ENCODE data around the gene PAIP2. TPM values are rescaled to one million over a fixed set of nuclear protein-coding genes. Genes with fewer than 3 reads are reported as not detected.
"Not testable (repeated sequence)": the region's sequence is repeated elsewhere in the genome, so short reads cannot be mapped to it uniquely, and the experiment has no call there.

The PAIP2 gene
- total and polyA plus RNA-seq, 7 donors = 70.7 to 146 (median 98.0) TPM

DNA sequence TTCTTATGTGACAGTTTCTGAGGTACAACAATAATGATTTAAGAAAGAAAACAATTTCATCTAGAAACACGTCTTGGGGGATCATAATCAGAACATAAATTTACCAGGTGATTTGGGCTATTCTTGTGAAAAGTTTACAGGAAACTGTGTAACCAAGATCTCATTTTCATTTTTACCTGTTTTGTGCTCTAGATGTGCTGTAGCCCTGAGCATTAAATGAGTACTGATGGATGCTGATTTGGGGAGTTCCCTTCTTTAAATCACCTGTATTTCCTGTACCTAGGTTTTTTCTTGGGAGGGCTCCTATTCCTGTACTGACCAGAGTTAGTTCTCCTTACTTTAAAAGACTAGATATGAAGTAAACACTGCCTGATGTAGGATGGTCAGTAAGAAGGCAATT, 35.5 kb upstream of the PAIP2 start:
- Histone ChIP-seq H3K36me3 (no peaks in the 10 kb centered on the region), H3K4me3 (no peak overlapping the region), H3K27me3 (no peaks in the 10 kb centered on the region), H3K27ac (no peak overlapping the region), H3K9me3 (no peaks in the 10 kb centered on the region), H3K4me1 (peaks cover 0 to 100% (median 91%) of the 10 kb centered on the region in 4 donors)
- TF ChIP-seq CTCF (IDR thresholded peaks at IDR 0.05) = no peak
- TF ChIP-seq POLR2A (IDR thresholded peaks at IDR 0.05) = no peak
- no peak for TF ChIP-seq EP300 (IDR thresholded peaks at IDR 0.05)
- TF ChIP-seq POLR2AphosphoS5 (IDR thresholded peaks at IDR 0.05) = no peak
- intact Hi-C loops (cut with DNase I) = no loop called here
- DNase-seq = no peak
- WGBS, 2 donors = 27 to 39% methylated on average over 1 of the region's 1 CpG

GRCh38 chr5:139306628-139307379, 34.9 kb upstream of the PAIP2 start:
- H3K27me3 ChIP-seq = no peaks in the 10 kb centered on the region
- no peaks in the 10 kb centered on the region for H3K36me3 ChIP-seq
- H3K4me3 ChIP-seq = no peak overlapping the region
- DNase-seq = no peak
- intact Hi-C loops (cut with DNase I) = no loop called here
- H3K27ac ChIP-seq = no peak overlapping the region
- H3K4me1 ChIP-seq = peaks cover 0 to 99% (median 89%) of the 10 kb centered on the region in 4 donors
- 68 to 69% methylated on average over 3 of the region's 3 CpGs for WGBS, 2 donors
- H3K9me3 ChIP-seq = no peaks in the 10 kb centered on the region
- TF ChIP-seq CTCF (IDR thresholded peaks at IDR 0.05) (no peak), POLR2A (IDR thresholded peaks at IDR 0.05) (no peak), EP300 (IDR thresholded peaks at IDR 0.05) (no peak), POLR2AphosphoS5 (IDR thresholded peaks at IDR 0.05) (no peak)

DNA sequence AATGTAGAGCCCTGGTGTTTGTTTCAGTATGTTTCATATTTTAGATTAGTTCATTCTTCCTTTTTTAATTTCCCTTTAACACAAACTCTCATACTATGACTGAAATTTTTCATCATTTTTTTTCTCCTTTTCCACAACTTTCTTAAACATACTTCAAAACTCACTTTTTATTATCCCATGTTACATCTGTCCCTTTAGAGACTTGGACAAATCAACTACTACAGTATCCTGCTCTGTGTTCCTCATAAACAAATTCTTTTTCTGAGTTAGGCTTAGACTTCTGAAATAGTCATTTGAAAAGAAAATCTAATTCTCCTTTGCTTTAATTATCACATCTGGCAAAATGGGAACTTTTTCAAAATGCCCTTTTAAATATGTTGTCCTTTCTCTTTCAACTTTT, 32.9 kb upstream of the PAIP2 start:
- Histone ChIP-seq H3K27me3 (no peaks in the 10 kb centered on the region), H3K4me3 (no peak overlapping the region), H3K27ac (no peak overlapping the region), H3K9me3 (no peaks in the 10 kb centered on the region), H3K4me1 (peaks cover 0 to 98% (median 82%) of the 10 kb centered on the region in 4 donors), H3K36me3 (no peaks in the 10 kb centered on the region)
- TF ChIP-seq POLR2AphosphoS5 (IDR thresholded peaks at IDR 0.05) (no peak), EP300 (IDR thresholded peaks at IDR 0.05) (no peak), CTCF (IDR thresholded peaks at IDR 0.05) (no peak), POLR2A (IDR thresholded peaks at IDR 0.05) (no peak)
- intact Hi-C loops (cut with DNase I) = no loop called here
- no peak for DNase-seq

GRCh38 chr5:139310715-139311186, 30.9 kb upstream of the PAIP2 start:
- intact Hi-C loops (cut with DNase I); H3K36me3 ChIP-seq; H3K4me3 ChIP-seq; H3K27ac ChIP-seq; DNase-seq; H3K27me3 ChIP-seq; H3K9me3 ChIP-seq: not testable (repeated sequence)
- 72 to 83% methylated on average over 9 of the region's 9 CpGs for WGBS, 2 donors
- peaks cover 0 to 98% (median 73%) of the 10 kb centered on the region in 4 donors for H3K4me1 ChIP-seq

DNA sequence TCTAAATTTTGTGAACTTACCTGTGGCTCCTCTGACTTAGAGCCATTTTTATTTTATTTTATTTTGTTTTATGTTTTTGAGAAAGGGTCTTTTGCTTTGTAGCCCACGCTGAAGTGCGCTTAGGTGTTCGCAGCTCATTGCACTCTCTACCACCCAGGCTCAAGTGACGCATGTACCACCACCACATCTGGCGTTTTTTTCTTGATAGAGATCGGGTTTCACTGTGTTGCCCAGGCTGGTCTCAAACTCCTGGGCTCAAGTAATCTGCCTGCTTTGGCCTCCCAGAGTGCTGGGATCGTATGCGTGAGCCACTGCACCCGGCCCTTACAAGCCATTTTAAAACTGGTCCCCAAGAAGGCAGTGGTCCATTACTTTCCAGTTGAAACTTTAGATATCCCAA, 29.6 kb upstream of the PAIP2 start:
- H3K9me3 ChIP-seq = no peaks in the 10 kb centered on the region
- 93 to 94% methylated on average over 9 of the region's 9 CpGs for WGBS, 2 donors
- intact Hi-C loops (cut with DNase I) = no loop called here
- TF ChIP-seq EP300 (IDR thresholded peaks at IDR 0.05) (no peak), POLR2A (IDR thresholded peaks at IDR 0.05) (no peak), CTCF (IDR thresholded peaks at IDR 0.05) (no peak), POLR2AphosphoS5 (IDR thresholded peaks at IDR 0.05) (no peak)
- peaks cover 0 to 94% (median 66%) of the 10 kb centered on the region in 4 donors for H3K4me1 ChIP-seq
- DNase-seq = no peak
- H3K4me3 ChIP-seq = no peak overlapping the region
- no peaks in the 10 kb centered on the region for H3K27me3 ChIP-seq
- H3K36me3 ChIP-seq = peaks cover 11 to 15% (median 12%) of the 10 kb centered on the region in 4 donors
- no peak overlapping the region for H3K27ac ChIP-seq
